Measurements from ENCODE around the gene TRAF3IP1. TPM values are rescaled to one million over a fixed set of nuclear protein-coding genes. Genes with fewer than 3 reads are reported as not detected.

TRAF3IP1 gene
- total RNA-seq, 2 donors from 2014 or later: 16.2 to 18.5 TPM

- intact Hi-C loops (cut with DNase I): loop anchor here (10.0 kb wide), 2 partner anchors 224 to 434 kb away; no protein-coding TSS in a partner anchor
Observed at GRCh38 chr2:238350150-238350897, 30.0 kb downstream of the TRAF3IP1 start.

GRCh38 chr2:238351315-238351714 is 31.0 kb downstream of the TRAF3IP1 start:
- TF ChIP-seq, protein P1, sequence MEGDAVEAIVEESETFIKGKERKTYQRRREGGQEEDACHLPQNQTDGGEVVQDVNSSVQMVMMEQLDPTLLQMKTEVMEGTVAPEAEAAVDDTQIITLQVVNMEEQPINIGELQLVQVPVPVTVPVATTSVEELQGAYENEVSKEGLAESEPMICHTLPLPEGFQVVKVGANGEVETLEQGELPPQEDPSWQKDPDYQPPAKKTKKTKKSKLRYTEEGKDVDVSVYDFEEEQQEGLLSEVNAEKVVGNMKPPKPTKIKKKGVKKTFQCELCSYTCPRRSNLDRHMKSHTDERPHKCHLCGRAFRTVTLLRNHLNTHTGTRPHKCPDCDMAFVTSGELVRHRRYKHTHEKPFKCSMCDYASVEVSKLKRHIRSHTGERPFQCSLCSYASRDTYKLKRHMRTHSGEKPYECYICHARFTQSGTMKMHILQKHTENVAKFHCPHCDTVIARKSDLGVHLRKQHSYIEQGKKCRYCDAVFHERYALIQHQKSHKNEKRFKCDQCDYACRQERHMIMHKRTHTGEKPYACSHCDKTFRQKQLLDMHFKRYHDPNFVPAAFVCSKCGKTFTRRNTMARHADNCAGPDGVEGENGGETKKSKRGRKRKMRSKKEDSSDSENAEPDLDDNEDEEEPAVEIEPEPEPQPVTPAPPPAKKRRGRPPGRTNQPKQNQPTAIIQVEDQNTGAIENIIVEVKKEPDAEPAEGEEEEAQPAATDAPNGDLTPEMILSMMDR (IDR thresholded peaks at IDR 0.05): no peak
- intact Hi-C loops (cut with DNase I): loop anchor here (10.0 kb wide), 2 partner anchors 223 to 433 kb away; no protein-coding TSS in a partner anchor
- Histone ChIP-seq H3K27me3 (no peaks in the 10 kb centered on the region), H3K9ac (ENCODE audit: low read depth in 2 of 2, low read length in 2 of 2) (no peak overlapping the region), H3K4me1 (no peaks in the 10 kb centered on the region), H3K36me3 (no peaks in the 10 kb centered on the region), H3K4me3 (no peak overlapping the region), H3K27ac (no peak overlapping the region), H3K9me3 (no peaks in the 10 kb centered on the region)
- DNase-seq: no peak

More at GRCh38 chr2:238350150-238350897, 30.0 kb downstream of the TRAF3IP1 start:
- no peak overlapping the region for H3K9ac ChIP-seq (ENCODE audit: low read depth in 2 of 2, low read length in 2 of 2)
- H3K27ac ChIP-seq: no peak overlapping the region
- no peak overlapping the region for H3K4me3 ChIP-seq
- no peaks in the 10 kb centered on the region for H3K27me3 ChIP-seq
- H3K9me3 ChIP-seq: no peaks in the 10 kb centered on the region
- H3K36me3 ChIP-seq: no peaks in the 10 kb centered on the region
- TF ChIP-seq, protein P1 (IDR thresholded peaks at IDR 0.05): no peak
- DNase-seq: no peak
- H3K4me1 ChIP-seq: no peaks in the 10 kb centered on the region

- Histone ChIP-seq H3K9me3 (no peaks in the 10 kb centered on the region), H3K27me3 (no peaks in the 10 kb centered on the region), H3K27ac (no peak overlapping the region), H3K36me3 (no peaks in the 10 kb centered on the region), H3K9ac (ENCODE audit: low read depth in 2 of 2, low read length in 2 of 2) (no peak overlapping the region), H3K4me1 (no peaks in the 10 kb centered on the region), H3K4me3 (no peak overlapping the region)
- TF ChIP-seq, protein P1 (IDR thresholded peaks at IDR 0.05): no peak
- intact Hi-C loops (cut with DNase I): loop anchor here (10.0 kb wide), 2 partner anchors 222 to 432 kb away; no protein-coding TSS in a partner anchor
- no peak for DNase-seq
Observed at GRCh38 chr2:238352361-238352760, 32.0 kb downstream of the TRAF3IP1 start.

- Histone ChIP-seq H3K4me3 (no peak overlapping the region), H3K4me1 (no peaks in the 10 kb centered on the region), H3K9ac (ENCODE audit: low read depth in 2 of 2, low read length in 2 of 2) (no peak overlapping the region), H3K27me3 (no peaks in the 10 kb centered on the region), H3K36me3 (no peaks in the 10 kb centered on the region), H3K27ac (no peak overlapping the region), H3K9me3 (no peaks in the 10 kb centered on the region)
- no peak for DNase-seq
- TF ChIP-seq, protein P1 (IDR thresholded peaks at IDR 0.05): no peak
- intact Hi-C loops (cut with DNase I): loop anchor here (10.0 kb wide), 2 partner anchors 216 to 426 kb away; no protein-coding TSS in a partner anchor
Observed at GRCh38 chr2:238358769-238359168, 38.5 kb downstream of the TRAF3IP1 start.

DNA sequence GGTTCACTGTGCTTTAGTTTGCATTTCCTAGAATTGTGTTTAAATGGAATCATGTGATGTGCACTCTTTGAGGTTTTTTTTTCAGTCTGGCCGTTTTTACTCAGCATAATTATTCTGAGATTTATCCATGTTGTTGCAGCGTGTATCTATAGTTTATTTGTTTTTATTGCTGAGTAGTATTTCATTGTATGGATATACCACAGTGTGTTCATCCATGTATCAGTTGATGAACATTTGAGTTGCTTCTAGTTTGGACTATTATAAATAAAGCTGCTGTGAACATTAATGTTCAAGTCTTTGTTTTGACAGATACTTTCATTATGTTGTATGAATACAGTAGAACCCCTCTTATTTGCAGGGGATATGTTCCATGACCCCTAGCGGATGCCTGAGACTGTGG is 39.1 kb downstream of the TRAF3IP1 start:
- no peaks in the 10 kb centered on the region for H3K36me3 ChIP-seq
- intact Hi-C loops (cut with DNase I): loop anchor here (10.0 kb wide), 2 partner anchors 215 to 425 kb away; no protein-coding TSS in a partner anchor

More for the DNA sequence above, 39.1 kb downstream of the TRAF3IP1 start:
- no peak overlapping the region for H3K4me3 ChIP-seq
- H3K9me3 ChIP-seq: no peaks in the 10 kb centered on the region
- no peaks in the 10 kb centered on the region for H3K27me3 ChIP-seq
- no peaks in the 10 kb centered on the region for H3K4me1 ChIP-seq
- no peak overlapping the region for H3K9ac ChIP-seq (ENCODE audit: low read depth in 2 of 2, low read length in 2 of 2)
- no peak overlapping the region for H3K27ac ChIP-seq
- DNase-seq: no peak
- TF ChIP-seq, protein P1 (IDR thresholded peaks at IDR 0.05): no peak

Data from colonic mucosa (tissue), 4 donors.